Measurements from ENCODE around the gene CHTF18.

CHTF18 gene

GRCh38 chr16:842711-843560 lies 54.5 kb downstream of the CHTF18 start:
- no peak overlapping the region for H3K27ac ChIP-seq (ENCODE audit: low read length, poor library complexity, severe bottlenecking)
- WGBS = 82% methylated on average over 33 of the region's 33 CpGs
- no peak overlapping the region for H2BK12ac ChIP-seq (ENCODE audit: low read length in 2 of 2)
- H2BK120ac ChIP-seq (ENCODE audit: low read depth, low read length) = no peak overlapping the region
- no peak overlapping the region for H3K4ac ChIP-seq (ENCODE audit: low read depth in 1 of 2, low read length in 2 of 2)
- no peak overlapping the region for H3K18ac ChIP-seq (ENCODE audit: low read depth in 1 of 2, low read length in 2 of 2)
- DNase-seq = no peak
- peaks cover 0 to 30% of the 10 kb centered on the region in 2 experiments for H3K27me3 ChIP-seq (ENCODE audit: control insufficient read depth in 1 of 2, insufficient read depth in 1 of 2, low read length in 2 of 2)
- H2AFZ ChIP-seq (ENCODE audit: low read depth, low read length) = no peak overlapping the region
- no peak overlapping the region for H2AK5ac ChIP-seq (ENCODE audit: low read length, severe bottlenecking)
- H3K23ac ChIP-seq (ENCODE audit: low read length in 2 of 2) = no peak overlapping the region
- H3K9me3 ChIP-seq (ENCODE audit: control insufficient read depth, low read length) = peaks cover 2% of the 10 kb centered on the region
- H3K9ac ChIP-seq (ENCODE audit: low read length) = peak overlapping the region; percentile 38
- no peaks in the 10 kb centered on the region for H3K79me1 ChIP-seq (replicated peaks; ENCODE audit: low read length, poor library complexity, severe bottlenecking)
- no peak overlapping the region for H3K4me2 ChIP-seq (ENCODE audit: low read length, poor library complexity, severe bottlenecking)
- no peak overlapping the region for H3K4me3 ChIP-seq (ENCODE audit: insufficient read depth in 1 of 2, low read depth in 1 of 2, low read length in 2 of 2)
- H3K36me3 ChIP-seq (ENCODE audit: control insufficient read depth in 1 of 2, insufficient read depth in 2 of 2, low read depth in 1 of 2, low read length in 2 of 2) = no peaks in the 10 kb centered on the region
- no peak overlapping the region for H3K14ac ChIP-seq (ENCODE audit: low read length in 2 of 2)
- H4K91ac ChIP-seq (ENCODE audit: low read length) = no peak overlapping the region
- H2BK15ac ChIP-seq (ENCODE audit: low read depth, poor library complexity, severe bottlenecking) = no peak overlapping the region
- H3K4me1 ChIP-seq (ENCODE audit: control insufficient read depth, insufficient read depth, low read depth, low read length) = peaks cover 1% of the 10 kb centered on the region
- no peak overlapping the region for H4K8ac ChIP-seq (ENCODE audit: low read length)
- no peak overlapping the region for H2BK5ac ChIP-seq (ENCODE audit: low read depth, low read length, poor library complexity, severe bottlenecking)

GRCh38 chr16:843771-844170 lies 55.4 kb downstream of the CHTF18 start:
- no peak overlapping the region for H3K27ac ChIP-seq (ENCODE audit: low read length, poor library complexity, severe bottlenecking)
- no peak overlapping the region for H3K23ac ChIP-seq (ENCODE audit: low read length in 2 of 2)
- DNase-seq = no peak
- H2AK5ac ChIP-seq (ENCODE audit: low read length, severe bottlenecking) = no peak overlapping the region
- no peak overlapping the region for H3K9ac ChIP-seq (ENCODE audit: low read length)
- no peak overlapping the region for H2BK120ac ChIP-seq (ENCODE audit: low read depth, low read length)
- no peak overlapping the region for H3K4me2 ChIP-seq (ENCODE audit: low read length, poor library complexity, severe bottlenecking)
- no peak overlapping the region for H4K91ac ChIP-seq (ENCODE audit: low read length)
- no peak overlapping the region for H4K8ac ChIP-seq (ENCODE audit: low read length)
- H3K18ac ChIP-seq (ENCODE audit: low read depth in 1 of 2, low read length in 2 of 2) = no peak overlapping the region
- no peak overlapping the region for H3K4ac ChIP-seq (ENCODE audit: low read depth in 1 of 2, low read length in 2 of 2)
- H3K36me3 ChIP-seq (ENCODE audit: control insufficient read depth in 1 of 2, insufficient read depth in 2 of 2, low read depth in 1 of 2, low read length in 2 of 2) = no peaks in the 10 kb centered on the region
- no peak overlapping the region for H3K14ac ChIP-seq (ENCODE audit: low read length in 2 of 2)
- no peak overlapping the region for H2BK15ac ChIP-seq (ENCODE audit: low read depth, poor library complexity, severe bottlenecking)
- WGBS = 94% methylated on average over 20 of the region's 20 CpGs
- no peak overlapping the region for H2BK5ac ChIP-seq (ENCODE audit: low read depth, low read length, poor library complexity, severe bottlenecking)
- H3K9me3 ChIP-seq (ENCODE audit: control insufficient read depth, low read length) = no peaks in the 10 kb centered on the region
- no peak overlapping the region for H2BK12ac ChIP-seq (ENCODE audit: low read length in 2 of 2)
- H3K4me3 ChIP-seq (ENCODE audit: insufficient read depth in 1 of 2, low read depth in 1 of 2, low read length in 2 of 2) = no peak overlapping the region
- no peaks in the 10 kb centered on the region for H3K79me1 ChIP-seq (replicated peaks; ENCODE audit: low read length, poor library complexity, severe bottlenecking)
- H2AFZ ChIP-seq (ENCODE audit: low read depth, low read length) = no peak overlapping the region
- H3K4me1 ChIP-seq (ENCODE audit: control insufficient read depth, insufficient read depth, low read depth, low read length) = peaks cover 1% of the 10 kb centered on the region
- H3K27me3 ChIP-seq (ENCODE audit: control insufficient read depth in 1 of 2, insufficient read depth in 1 of 2, low read length in 2 of 2) = peaks cover 0 to 30% of the 10 kb centered on the region in 2 experiments

GRCh38 chr16:844638-845350 lies 56.4 kb downstream of the CHTF18 start:
- no peak overlapping the region for H3K4ac ChIP-seq (ENCODE audit: low read depth in 1 of 2, low read length in 2 of 2)
- DNase-seq = no peak
- H3K14ac ChIP-seq (ENCODE audit: low read length in 2 of 2) = no peak overlapping the region
- no peaks in the 10 kb centered on the region for H3K4me1 ChIP-seq (ENCODE audit: control insufficient read depth, insufficient read depth, low read depth, low read length)
- H3K79me1 ChIP-seq (replicated peaks; ENCODE audit: low read length, poor library complexity, severe bottlenecking) = no peaks in the 10 kb centered on the region
- no peak overlapping the region for H3K4me3 ChIP-seq (ENCODE audit: insufficient read depth in 1 of 2, low read depth in 1 of 2, low read length in 2 of 2)
- peaks cover 0 to 30% of the 10 kb centered on the region in 2 experiments for H3K27me3 ChIP-seq (ENCODE audit: control insufficient read depth in 1 of 2, insufficient read depth in 1 of 2, low read length in 2 of 2)
- no peak overlapping the region for H2AK5ac ChIP-seq (ENCODE audit: low read length, severe bottlenecking)
- no peak overlapping the region for H3K18ac ChIP-seq (ENCODE audit: low read depth in 1 of 2, low read length in 2 of 2)
- no peak overlapping the region for H3K9ac ChIP-seq (ENCODE audit: low read length)
- no peak overlapping the region for H4K8ac ChIP-seq (ENCODE audit: low read length)
- peaks cover 2% of the 10 kb centered on the region for H3K9me3 ChIP-seq (ENCODE audit: control insufficient read depth, low read length)
- no peaks in the 10 kb centered on the region for H3K36me3 ChIP-seq (ENCODE audit: control insufficient read depth in 1 of 2, insufficient read depth in 2 of 2, low read depth in 1 of 2, low read length in 2 of 2)
- H3K23ac ChIP-seq (ENCODE audit: low read length in 2 of 2) = no peak overlapping the region
- H4K91ac ChIP-seq (ENCODE audit: low read length) = no peak overlapping the region
- H3K4me2 ChIP-seq (ENCODE audit: low read length, poor library complexity, severe bottlenecking) = no peak overlapping the region
- no peak overlapping the region for H3K27ac ChIP-seq (ENCODE audit: low read length, poor library complexity, severe bottlenecking)
- 94% methylated on average over 48 of the region's 48 CpGs for WGBS
- H2BK120ac ChIP-seq (ENCODE audit: low read depth, low read length) = no peak overlapping the region
- no peak overlapping the region for H2BK15ac ChIP-seq (ENCODE audit: low read depth, poor library complexity, severe bottlenecking)
- no peak overlapping the region for H2AFZ ChIP-seq (ENCODE audit: low read depth, low read length)
- H2BK5ac ChIP-seq (ENCODE audit: low read depth, low read length, poor library complexity, severe bottlenecking) = no peak overlapping the region
- no peak overlapping the region for H2BK12ac ChIP-seq (ENCODE audit: low read length in 2 of 2)

- H3K23ac ChIP-seq (ENCODE audit: low read length in 2 of 2) = no peak overlapping the region
- no peak overlapping the region for H4K91ac ChIP-seq (ENCODE audit: low read length)
- H2BK120ac ChIP-seq (ENCODE audit: low read depth, low read length) = no peak overlapping the region
- no peaks in the 10 kb centered on the region for H3K79me1 ChIP-seq (replicated peaks; ENCODE audit: low read length, poor library complexity, severe bottlenecking)
- no peak overlapping the region for H3K9ac ChIP-seq (ENCODE audit: low read length)
- H2AK5ac ChIP-seq (ENCODE audit: low read length, severe bottlenecking) = no peak overlapping the region
- WGBS = 79% methylated on average over 26 of the region's 26 CpGs
- DNase-seq = no peak
- no peak overlapping the region for H3K4ac ChIP-seq (ENCODE audit: low read depth in 1 of 2, low read length in 2 of 2)
- no peak overlapping the region for H4K8ac ChIP-seq (ENCODE audit: low read length)
- no peak overlapping the region for H2BK5ac ChIP-seq (ENCODE audit: low read depth, low read length, poor library complexity, severe bottlenecking)
- H3K4me3 ChIP-seq (ENCODE audit: insufficient read depth in 1 of 2, low read depth in 1 of 2, low read length in 2 of 2) = no peak overlapping the region
- no peak overlapping the region for H2BK12ac ChIP-seq (ENCODE audit: low read length in 2 of 2)
- no peak overlapping the region for H3K4me2 ChIP-seq (ENCODE audit: low read length, poor library complexity, severe bottlenecking)
- H3K14ac ChIP-seq (ENCODE audit: low read length in 2 of 2) = no peak overlapping the region
- H2BK15ac ChIP-seq (ENCODE audit: low read depth, poor library complexity, severe bottlenecking) = no peak overlapping the region
- no peak overlapping the region for H3K18ac ChIP-seq (ENCODE audit: low read depth in 1 of 2, low read length in 2 of 2)
- peaks cover 0 to 30% of the 10 kb centered on the region in 2 experiments for H3K27me3 ChIP-seq (ENCODE audit: control insufficient read depth in 1 of 2, insufficient read depth in 1 of 2, low read length in 2 of 2)
- no peak overlapping the region for H3K27ac ChIP-seq (ENCODE audit: low read length, poor library complexity, severe bottlenecking)
- H2AFZ ChIP-seq (ENCODE audit: low read depth, low read length) = no peak overlapping the region
- no peaks in the 10 kb centered on the region for H3K36me3 ChIP-seq (ENCODE audit: control insufficient read depth in 1 of 2, insufficient read depth in 2 of 2, low read depth in 1 of 2, low read length in 2 of 2)
- H3K4me1 ChIP-seq (ENCODE audit: control insufficient read depth, insufficient read depth, low read depth, low read length) = no peaks in the 10 kb centered on the region
- H3K9me3 ChIP-seq (ENCODE audit: control insufficient read depth, low read length) = peaks cover 7% of the 10 kb centered on the region
Measured at GRCh38 chr16:845351-845745, 56.9 kb downstream of the CHTF18 start.
